CD4-positive, alpha-beta T cell treated with Interleukin-6 for 4 hours (primary cell): ENCODE measurements around the gene CNKSR2.
A peak's percentile ranks its signal among the peaks of the same experiment; 100 is the strongest.

Source experiments
- DNase-seq: peaks from one replicate; pipeline ENCODE4 v3.0.0-alpha.2; 2020; ENCODE audit warnings: mixed read lengths

CNKSR2 gene

GRCh38 chrX:21620234-21620633, 246.0 kb downstream of the CNKSR2 start:
- no peak for DNase-seq

DNA sequence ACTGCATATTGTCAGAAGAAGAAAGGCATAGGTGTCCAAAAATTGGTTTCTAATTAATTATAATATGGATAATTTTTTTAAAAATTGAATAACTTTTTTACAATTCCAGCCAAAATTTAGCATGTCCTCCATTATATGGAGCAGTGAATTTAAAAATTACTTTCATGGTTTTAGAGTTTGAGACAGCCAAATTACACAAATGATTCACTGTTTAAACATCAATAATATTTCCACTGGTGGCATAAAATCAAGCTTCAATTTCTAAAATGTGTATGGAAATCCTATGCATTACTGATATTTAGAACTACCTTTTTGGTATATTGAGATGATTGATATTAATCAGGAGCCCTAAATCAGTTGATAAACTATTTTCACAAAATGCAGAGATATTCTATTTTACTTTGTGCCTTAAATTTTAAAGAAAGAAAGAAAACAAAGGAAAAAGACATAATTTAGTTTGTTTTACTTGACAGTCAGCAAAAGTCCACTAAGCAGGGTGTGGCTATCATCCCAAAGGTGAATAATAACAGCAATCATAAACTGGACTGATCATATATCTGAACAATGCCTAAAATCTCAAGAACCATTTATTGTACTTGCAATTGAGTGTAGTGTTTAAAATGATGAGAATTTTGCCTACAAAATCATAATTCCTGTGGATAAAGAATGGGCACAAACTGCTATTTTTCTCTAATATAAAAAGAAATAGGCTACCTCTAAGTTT, 249.7 kb downstream of the CNKSR2 start:
- DNase-seq: no peak

- DNase-seq: no peak
These were observed 257.8 kb downstream of the CNKSR2 start for GRCh38 chrX:21632027-21632426.

- no peak for DNase-seq
These were observed 264.1 kb downstream of the CNKSR2 start for GRCh38 chrX:21638311-21638710.

GRCh38 chrX:21639775-21640174, 265.6 kb downstream of the CNKSR2 start:
- DNase-seq: no peak

DNA sequence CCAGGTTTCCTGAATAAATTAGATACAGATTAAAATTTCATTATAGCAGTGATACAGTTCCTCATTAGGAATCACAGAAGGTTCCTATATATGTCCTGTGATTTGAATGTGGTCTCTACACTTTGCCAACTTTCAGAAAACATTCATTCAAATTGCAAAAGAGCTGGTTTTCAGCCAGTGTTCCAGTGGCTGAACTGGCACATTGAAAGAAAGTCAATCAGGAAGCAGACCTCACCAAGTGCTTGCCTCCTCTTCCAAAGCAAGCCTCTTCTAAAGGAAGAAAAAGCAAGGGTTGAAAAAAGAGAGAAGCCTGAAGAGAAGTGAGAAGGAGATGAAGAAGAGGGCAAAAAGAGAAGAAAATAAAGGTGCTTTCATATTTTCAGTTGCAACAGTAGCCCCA, 271.2 kb downstream of the CNKSR2 start:
- no peak for DNase-seq

- no peak for DNase-seq
These were observed 271.7 kb downstream of the CNKSR2 start for GRCh38 chrX:21645886-21646285.

GRCh38 chrX:21655901-21656586, 281.8 kb downstream of the CNKSR2 start:
- no peak for DNase-seq

DNA sequence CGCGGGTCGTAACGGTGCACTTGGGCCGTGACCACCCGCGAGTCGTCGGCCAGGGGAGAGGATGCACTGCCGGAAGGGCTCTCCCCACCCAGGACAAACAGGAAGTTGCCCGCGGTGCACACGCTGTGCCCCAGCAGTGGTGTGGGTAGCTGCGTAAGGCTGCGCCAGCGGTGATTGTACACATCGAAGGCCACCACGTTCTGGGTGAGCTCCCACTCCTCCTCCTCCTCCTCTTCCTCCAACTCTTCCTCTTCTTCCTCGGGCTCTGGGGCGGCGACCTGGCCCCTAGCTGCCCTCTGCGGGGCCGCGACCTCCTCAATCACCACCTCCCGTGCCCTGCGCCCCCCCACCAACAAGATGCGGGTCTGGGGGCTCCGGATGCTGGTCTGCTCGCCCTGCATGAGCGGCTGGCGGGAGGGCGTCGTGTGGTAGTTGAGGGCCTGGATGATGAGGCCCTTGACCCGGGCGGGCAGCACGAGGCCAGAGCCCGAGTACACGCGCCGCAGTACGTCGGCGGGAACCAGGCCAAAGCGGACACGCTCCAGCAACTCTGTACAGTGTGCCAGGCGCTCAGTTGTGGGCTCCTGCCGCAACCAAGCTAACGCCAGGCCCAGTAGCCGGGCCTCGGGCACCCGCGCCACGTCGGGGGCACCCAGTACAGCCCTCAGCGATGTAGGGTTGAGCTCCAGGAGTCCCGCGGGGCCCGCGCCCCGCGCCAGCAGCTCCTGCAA, 282.5 kb downstream of the CNKSR2 start:
- DNase-seq: no peak

- peak; percentile 47 for DNase-seq
These were observed 283.3 kb downstream of the CNKSR2 start for GRCh38 chrX:21657318-21658151.

DNA sequence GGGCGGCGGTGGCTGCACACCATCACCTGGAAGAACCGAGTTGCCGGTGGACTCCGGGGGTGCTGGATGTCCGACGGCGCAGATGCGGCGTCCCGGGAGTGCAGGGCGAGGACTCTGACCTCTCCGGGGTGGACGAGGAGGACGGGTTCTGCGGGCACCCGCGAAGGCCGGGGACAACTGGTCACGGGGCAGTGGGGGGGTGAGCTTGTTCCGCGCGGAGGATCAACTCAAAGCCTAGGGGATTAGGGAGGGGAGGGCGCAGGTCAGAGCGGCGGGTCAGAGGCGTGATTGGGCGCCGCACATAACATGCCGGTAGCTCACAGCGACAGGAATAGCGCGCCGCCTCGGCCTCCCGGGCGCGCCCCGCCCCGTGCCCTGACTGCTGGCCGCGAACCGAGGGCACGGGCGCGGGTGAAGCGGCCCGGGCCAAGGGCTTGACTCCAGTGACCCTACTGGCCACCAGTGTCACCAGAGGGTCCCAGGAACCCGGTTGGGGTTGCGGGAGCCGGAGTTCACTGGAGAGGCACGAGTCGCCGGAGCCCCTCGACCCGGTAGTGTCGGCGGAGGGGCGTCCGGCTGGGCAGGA, 284.0 kb downstream of the CNKSR2 start, which contains the start of gene KLHL34:
Gene KLHL34, minus strand, starts transcription at position 179 of the 586 bp plus-strand sequence. CDS start 542 bp downstream, outside the sequence.
- peak; percentile 39 for DNase-seq

DNA sequence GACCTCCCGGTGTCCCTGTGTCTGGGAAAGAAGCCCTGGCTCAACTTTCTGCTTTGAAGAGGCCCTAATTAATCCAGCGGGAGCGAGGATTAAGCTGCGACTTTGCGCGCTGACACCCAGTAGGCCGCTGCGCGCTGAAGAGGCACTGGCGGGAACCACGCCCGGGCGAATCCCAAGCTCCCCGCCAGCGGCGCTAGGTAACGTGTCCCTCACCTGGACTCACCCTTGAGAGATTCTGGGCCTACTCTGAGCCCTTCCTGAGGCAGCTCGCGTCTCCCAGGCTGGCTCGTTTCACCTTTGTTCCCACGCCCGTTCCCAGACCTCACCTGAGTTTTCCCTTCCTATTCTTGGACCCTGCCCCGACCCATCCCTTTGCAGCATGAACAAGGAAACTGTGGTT, 284.5 kb downstream of the CNKSR2 start:
- peak; percentile 32 for DNase-seq

- no peak for DNase-seq
These were observed 285.1 kb downstream of the CNKSR2 start for GRCh38 chrX:21659320-21659719.

DNA sequence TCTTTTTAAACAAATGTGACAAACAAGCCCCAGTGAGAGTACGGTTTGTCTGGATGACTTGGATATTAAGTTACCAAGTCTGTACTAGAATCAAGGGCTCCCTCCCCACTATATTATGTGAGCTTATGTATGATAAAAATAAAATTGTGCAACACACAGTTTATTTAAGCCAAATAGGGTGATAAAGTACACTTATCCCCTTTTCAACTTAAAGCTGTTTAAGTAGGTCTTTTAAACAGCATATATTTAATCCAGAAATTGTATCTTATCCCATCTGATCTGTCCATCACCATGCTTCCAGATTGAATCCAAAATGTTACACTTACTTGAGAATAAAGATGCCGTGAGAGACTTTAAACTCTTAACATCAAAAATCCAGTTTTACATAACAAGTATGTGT, 285.9 kb downstream of the CNKSR2 start:
- DNase-seq: no peak

GRCh38 chrX:21661316-21661715, 287.1 kb downstream of the CNKSR2 start:
- DNase-seq: no peak

GRCh38 chrX:21662761-21663160, 288.5 kb downstream of the CNKSR2 start:
- DNase-seq: no peak

GRCh38 chrX:21666252-21666651, 292.0 kb downstream of the CNKSR2 start:
- no peak for DNase-seq

GRCh38 chrX:21666679-21667078, 292.5 kb downstream of the CNKSR2 start:
- DNase-seq: no peak

- DNase-seq: no peak
These were observed 300.4 kb downstream of the CNKSR2 start for GRCh38 chrX:21674430-21675186.

DNA sequence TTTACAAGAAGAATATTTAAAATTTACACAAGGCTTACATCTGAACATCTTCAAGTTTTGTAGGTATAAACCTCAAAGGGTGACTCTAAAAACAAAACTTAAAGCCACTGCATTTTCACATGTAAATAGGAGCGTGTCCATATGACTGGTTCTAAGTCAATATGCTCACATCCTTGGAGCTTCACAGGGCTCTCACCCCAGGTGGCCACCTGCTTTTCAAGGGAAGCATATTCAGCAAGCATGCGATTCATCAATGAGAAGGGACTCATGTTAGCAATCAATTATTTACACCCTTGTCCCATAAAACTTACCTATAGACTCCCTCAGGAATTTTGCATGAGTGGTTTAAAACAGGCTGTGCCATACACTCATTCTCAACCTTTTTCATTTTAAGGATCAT, 301.7 kb downstream of the CNKSR2 start:
- no peak for DNase-seq

- DNase-seq: no peak
These were observed 303.9 kb downstream of the CNKSR2 start for GRCh38 chrX:21678048-21678612.
